ENCODE data around the gene GRIN3A. TPM values are rescaled to one million over a fixed set of nuclear protein-coding genes. Genes with fewer than 3 reads are reported as not detected.

Gene GRIN3A
- total RNA-seq, 1 experiment from 2014 or later, result not detected

- DNase-seq (ENCODE audit: low read depth), result no peak
Measured at GRCh38 chr9:101634741-101635409, 103.6 kb downstream of the GRIN3A start.

GRCh38 chr9:101632611-101633010 lies 105.8 kb downstream of the GRIN3A start:
- DNase-seq (ENCODE audit: low read depth), result no peak

- DNase-seq (ENCODE audit: low read depth), result no peak
Measured at GRCh38 chr9:101631892-101632291, 106.6 kb downstream of the GRIN3A start.

- DNase-seq (ENCODE audit: low read depth), result no peak
Measured at GRCh38 chr9:101629636-101630035, 108.8 kb downstream of the GRIN3A start.

- DNase-seq (ENCODE audit: low read depth), result peak; percentile 19
Measured at GRCh38 chr9:101628173-101628572, 110.3 kb downstream of the GRIN3A start.

GRCh38 chr9:101626295-101626694 lies 112.2 kb downstream of the GRIN3A start:
- DNase-seq (ENCODE audit: low read depth), result peak; percentile 41

- DNase-seq (ENCODE audit: low read depth), result peak; percentile 46
Measured at GRCh38 chr9:101625876-101626275, 112.6 kb downstream of the GRIN3A start.

GRCh38 chr9:101620452-101620851 lies 118.0 kb downstream of the GRIN3A start:
- DNase-seq (ENCODE audit: low read depth), result no peak

- peak; percentile 32 for DNase-seq (ENCODE audit: low read depth)
Measured at GRCh38 chr9:101618698-101619097, 119.7 kb downstream of the GRIN3A start.

- no peak for DNase-seq (ENCODE audit: low read depth)
Measured at GRCh38 chr9:101605547-101605946, 132.9 kb downstream of the GRIN3A start.

GRCh38 chr9:101604296-101604695 lies 134.2 kb downstream of the GRIN3A start:
- DNase-seq (ENCODE audit: low read depth), result no peak

GRCh38 chr9:101601904-101602765 lies 136.3 kb downstream of the GRIN3A start:
- DNase-seq (ENCODE audit: low read depth), result peak; percentile 62

GRCh38 chr9:101594796-101595195 lies 143.7 kb downstream of the GRIN3A start, which contains the start of gene PPP3R2:
PPP3R2 (minus strand) TSS chr9:101594969; CDS start chr9:101594921, 48 bp downstream.
- no peak for DNase-seq (ENCODE audit: low read depth)

GRCh38 chr9:101593345-101593744 lies 145.1 kb downstream of the GRIN3A start:
- no peak for DNase-seq (ENCODE audit: low read depth)

- no peak for DNase-seq (ENCODE audit: low read depth)
Measured at GRCh38 chr9:101592788-101593187, 145.7 kb downstream of the GRIN3A start.

GRCh38 chr9:101591787-101592446 lies 146.5 kb downstream of the GRIN3A start:
- no peak for DNase-seq (ENCODE audit: low read depth)

- DNase-seq (ENCODE audit: low read depth), result no peak
Measured at GRCh38 chr9:101590901-101591300, 147.5 kb downstream of the GRIN3A start.

- DNase-seq (ENCODE audit: low read depth), result peak; percentile 89
Measured at GRCh38 chr9:101590074-101590473, 148.4 kb downstream of the GRIN3A start.

- DNase-seq (ENCODE audit: low read depth), result no peak
Measured at GRCh38 chr9:101587332-101588043, 151.0 kb downstream of the GRIN3A start.

GRCh38 chr9:101586651-101587050 lies 151.8 kb downstream of the GRIN3A start:
- peak; percentile 54 for DNase-seq (ENCODE audit: low read depth)

- DNase-seq (ENCODE audit: low read depth), result no peak
Measured at GRCh38 chr9:101585740-101586139, 152.7 kb downstream of the GRIN3A start.

GRCh38 chr9:101582553-101582952 lies 155.9 kb downstream of the GRIN3A start:
- DNase-seq (ENCODE audit: low read depth), result peak; percentile 80
